GM18511 (cell line): ENCODE results near the gene KRTAP2-1.
"Not testable (repeated sequence)": the region's sequence is repeated elsewhere in the genome, so short reads cannot be mapped to it uniquely, and the experiment has no call there.

ENCODE experiments used
- ATAC-seq: cut with Tn5 transposase; IDR thresholded peaks from one replicate; pipeline ENCODE4 v1.9.1; 2021; ENCODE audit warnings: mild to moderate bottlenecking, moderate library complexity; ENCODE audit not compliant: unreplicated experiment

The KRTAP2-1 gene, protein sequence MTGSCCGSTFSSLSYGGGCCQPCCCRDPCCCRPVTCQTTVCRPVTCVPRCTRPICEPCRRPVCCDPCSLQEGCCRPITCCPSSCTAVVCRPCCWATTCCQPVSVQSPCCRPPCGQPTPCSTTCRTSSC

GRCh38 chr17:41046735-41047465 lies at the start of gene KRTAP2-1:
TSS of gene KRTAP2-1 (minus strand) at chr17:41047316. CDS start at chr17:41047267, 49 bp downstream.
- ATAC-seq, result not testable (repeated sequence)

- ATAC-seq, result no peak
Measured at GRCh38 chr17:41096055-41096454, 48.9 kb upstream of the KRTAP2-1 start.

- ATAC-seq, result not testable (repeated sequence)
Measured at GRCh38 chr17:41088760-41089352, 41.7 kb upstream of the KRTAP2-1 start.

DNA sequence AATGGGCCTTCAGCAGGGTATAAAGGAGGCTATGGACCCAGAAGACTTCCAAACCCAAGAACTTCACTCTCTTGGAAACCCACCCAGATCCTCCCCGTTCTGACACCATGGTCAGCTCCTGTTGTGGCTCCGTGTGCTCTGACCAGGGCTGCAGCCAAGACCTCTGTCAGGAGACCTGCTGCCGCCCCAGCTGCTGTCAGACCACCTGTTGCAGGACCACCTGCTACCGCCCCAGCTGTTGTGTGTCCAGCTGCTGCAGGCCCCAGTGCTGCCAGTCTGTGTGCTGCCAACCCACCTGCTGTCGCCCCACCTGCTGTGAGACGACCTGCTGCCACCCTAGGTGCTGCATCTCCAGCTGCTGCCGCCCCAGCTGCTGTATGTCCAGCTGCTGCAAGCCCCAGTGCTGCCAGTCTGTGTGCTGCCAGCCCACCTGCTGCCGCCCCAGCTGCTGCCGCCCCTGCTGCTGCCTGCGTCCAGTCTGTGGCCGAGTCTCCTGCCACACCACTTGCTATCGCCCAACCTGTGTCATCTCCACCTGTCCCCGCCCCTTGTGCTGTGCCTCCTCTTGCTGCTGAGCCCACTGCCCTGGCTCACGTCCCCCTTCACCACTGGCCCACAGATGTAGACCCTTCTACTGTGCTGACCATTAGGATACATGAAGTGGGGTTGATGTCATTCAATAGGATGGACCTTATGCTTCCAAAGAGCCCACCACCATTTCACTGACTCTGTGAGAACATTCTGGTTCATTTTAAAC lies 37.2 kb upstream of the KRTAP2-1 start, which contains the start of gene KRTAP4-7:
Gene KRTAP4-7, plus strand, starts transcription at position 51 of the 757 bp plus-strand sequence. Its CDS starts 57 bp downstream, at position 108.
- not testable (repeated sequence) for ATAC-seq

- ATAC-seq, result not testable (repeated sequence)
Measured at GRCh38 chr17:41083427-41083826, 36.3 kb upstream of the KRTAP2-1 start.

DNA sequence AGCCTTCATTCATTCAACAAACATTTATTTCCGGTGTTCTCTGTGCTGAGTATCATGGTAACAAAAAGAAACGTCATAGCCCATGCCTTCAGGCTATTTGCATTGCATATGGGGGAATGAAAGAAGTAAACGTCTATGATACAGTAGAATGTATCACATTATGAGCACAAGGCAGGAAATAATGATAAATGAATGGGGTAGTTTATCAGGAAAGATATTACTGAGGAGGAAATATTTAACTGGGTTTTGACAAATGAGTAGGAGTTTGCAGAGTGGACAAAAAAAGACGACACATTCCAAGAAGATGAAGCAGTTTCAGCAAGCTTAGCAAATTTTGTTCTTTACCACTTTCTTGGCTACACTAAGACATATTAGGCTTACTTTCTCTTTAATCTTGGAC lies 35.5 kb upstream of the KRTAP2-1 start:
- no peak for ATAC-seq

GRCh38 chr17:41076788-41077187 lies 29.7 kb upstream of the KRTAP2-1 start:
- no peak for ATAC-seq

DNA sequence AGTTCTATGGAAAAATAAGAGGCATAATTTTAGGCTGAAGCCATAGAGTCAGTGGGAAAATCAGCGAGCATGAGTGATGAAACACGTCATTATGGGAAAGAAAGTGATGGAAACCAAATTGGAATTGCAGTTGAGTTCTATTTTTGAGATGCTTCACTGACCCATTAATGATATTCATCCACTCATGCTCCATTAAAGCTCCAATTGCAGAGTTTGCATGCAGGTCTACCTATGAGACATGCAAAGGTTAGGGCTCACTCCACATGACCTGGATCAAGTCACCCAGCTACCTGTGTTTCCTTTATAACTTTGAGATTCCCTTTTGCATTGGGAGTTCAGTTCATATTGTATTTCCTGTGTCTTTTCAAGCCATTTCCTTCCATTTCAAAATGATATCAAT lies 26.6 kb upstream of the KRTAP2-1 start:
- no peak for ATAC-seq

DNA sequence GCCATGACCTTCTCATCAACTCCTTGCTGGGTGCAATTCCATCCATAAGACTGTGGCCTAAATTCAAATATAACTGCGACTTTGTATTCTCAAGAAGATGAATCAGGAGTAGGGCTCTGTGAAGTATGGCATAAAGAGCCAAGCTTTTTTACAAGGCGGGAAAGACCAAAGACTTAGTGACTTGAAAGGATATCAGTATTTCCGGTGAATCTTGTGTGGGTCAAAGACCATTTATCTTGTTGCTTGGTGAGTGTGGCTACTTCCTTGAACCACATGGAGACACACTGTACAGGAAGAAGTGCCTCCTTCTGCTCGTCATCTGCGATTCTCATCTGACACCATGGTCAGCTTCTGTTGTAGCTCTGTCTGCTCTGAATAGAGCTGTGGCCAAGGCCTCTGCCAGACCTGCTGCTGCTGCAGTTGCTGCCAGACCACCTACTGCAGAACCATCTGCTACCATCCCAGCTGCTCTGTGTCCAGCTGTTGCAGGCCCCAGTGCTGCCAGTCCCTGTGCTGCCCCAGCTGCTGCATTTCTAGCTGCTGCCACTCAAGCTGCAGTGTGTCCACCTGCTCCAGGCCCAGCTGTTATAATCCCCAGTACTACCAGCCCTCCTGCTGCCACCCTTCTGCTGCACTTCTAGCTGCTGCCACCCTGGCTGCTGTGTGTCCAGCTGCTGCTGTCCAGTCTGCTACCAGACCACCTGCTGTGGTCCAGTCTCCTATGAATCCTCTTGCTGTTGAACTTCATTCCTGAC lies 24.7 kb upstream of the KRTAP2-1 start:
- no peak for ATAC-seq

DNA sequence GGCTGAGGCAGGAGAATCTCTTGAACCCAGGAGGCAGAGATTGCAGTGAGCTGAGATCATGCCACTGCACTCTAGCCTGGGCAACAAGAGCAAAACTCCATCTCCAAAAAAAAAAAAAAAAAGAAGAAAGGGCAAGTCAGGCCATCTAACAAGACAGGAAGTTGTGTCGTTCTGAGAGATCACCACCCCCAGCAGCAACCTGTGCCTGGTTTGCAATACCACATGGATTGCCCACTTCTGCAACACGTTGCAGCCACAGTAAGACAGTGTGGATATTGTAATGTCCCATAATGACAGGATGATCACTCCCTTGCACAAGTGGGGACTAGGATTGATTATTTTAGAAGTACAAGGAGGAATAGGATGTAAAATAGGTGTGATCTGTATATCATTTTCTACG lies 21.9 kb upstream of the KRTAP2-1 start:
- ATAC-seq, result no peak

GRCh38 chr17:41067281-41067680 lies 20.2 kb upstream of the KRTAP2-1 start:
- no peak for ATAC-seq

DNA sequence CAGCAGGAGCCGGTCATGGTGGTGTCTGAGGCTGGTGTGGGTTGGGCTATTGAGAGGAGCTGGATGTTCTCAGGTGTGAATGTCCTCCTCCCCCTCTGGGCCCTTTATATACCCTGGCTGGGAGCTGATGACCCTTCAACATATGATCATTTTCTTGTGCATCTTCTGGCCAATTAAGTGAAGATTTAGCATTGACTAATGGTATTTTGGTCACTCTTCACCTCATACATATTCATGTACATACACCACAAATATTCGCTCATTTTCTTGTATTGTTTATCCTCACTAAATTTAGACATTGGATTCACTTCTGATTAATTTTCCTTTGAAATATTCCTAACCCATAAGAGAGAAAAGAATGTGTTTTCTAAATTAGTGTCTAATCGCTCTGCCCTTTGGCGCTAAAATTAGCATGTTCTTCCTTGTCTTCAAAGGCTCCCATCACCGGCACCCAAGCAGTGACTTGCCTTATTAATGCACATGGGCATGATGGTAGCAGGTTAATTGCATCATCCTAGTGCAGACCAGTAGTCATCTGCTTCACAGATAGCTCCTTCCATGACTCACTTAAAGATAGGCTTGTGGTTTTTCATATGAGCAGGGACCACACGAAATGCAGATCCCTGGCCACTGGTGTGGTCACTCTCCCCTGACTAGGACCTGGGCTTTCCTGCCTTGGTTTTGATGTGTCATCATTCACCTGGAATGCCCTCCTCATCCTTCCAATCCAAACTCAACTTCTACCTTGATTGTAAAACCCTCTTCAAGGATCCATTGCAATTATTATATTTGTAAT lies 18.9 kb upstream of the KRTAP2-1 start, which contains the start of gene KRTAP2-4:
Gene KRTAP2-4, minus strand, starts transcription at position 51 of the 796 bp plus-strand sequence. Its CDS starts 34 bp downstream, at position 17.
- no peak for ATAC-seq

- not testable (repeated sequence) for ATAC-seq
Measured at GRCh38 chr17:41065016-41065689, 18.0 kb upstream of the KRTAP2-1 start.

DNA sequence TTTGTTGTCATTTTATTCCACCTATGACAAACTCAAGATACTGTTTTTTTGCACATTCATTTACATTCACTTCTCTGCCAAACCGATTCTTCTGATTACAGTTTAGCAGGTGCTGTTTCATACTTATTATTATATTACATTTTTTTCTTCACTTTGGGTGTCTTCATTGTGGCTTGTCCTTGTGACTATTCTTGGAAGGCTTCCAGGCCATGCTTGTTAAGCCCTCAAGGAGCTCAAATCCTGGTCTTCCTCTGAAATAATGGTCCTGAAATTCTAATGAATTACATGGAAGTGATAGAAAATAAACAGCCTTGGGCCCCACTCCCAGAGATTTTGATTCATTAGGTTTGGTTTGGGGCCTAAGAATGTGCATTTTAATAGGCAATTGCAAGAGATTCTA lies 17.2 kb upstream of the KRTAP2-1 start:
- ATAC-seq, result no peak

GRCh38 chr17:41063449-41063848 lies 16.3 kb upstream of the KRTAP2-1 start:
- no peak for ATAC-seq

- no peak for ATAC-seq
Measured at GRCh38 chr17:41061964-41062363, 14.8 kb upstream of the KRTAP2-1 start.

GRCh38 chr17:41060052-41060604 lies 13.0 kb upstream of the KRTAP2-1 start, which contains the start of gene KRTAP2-3:
TSS of gene KRTAP2-3 (minus strand) at chr17:41060114. CDS start at chr17:41060050, 64 bp downstream.
- no peak for ATAC-seq

DNA sequence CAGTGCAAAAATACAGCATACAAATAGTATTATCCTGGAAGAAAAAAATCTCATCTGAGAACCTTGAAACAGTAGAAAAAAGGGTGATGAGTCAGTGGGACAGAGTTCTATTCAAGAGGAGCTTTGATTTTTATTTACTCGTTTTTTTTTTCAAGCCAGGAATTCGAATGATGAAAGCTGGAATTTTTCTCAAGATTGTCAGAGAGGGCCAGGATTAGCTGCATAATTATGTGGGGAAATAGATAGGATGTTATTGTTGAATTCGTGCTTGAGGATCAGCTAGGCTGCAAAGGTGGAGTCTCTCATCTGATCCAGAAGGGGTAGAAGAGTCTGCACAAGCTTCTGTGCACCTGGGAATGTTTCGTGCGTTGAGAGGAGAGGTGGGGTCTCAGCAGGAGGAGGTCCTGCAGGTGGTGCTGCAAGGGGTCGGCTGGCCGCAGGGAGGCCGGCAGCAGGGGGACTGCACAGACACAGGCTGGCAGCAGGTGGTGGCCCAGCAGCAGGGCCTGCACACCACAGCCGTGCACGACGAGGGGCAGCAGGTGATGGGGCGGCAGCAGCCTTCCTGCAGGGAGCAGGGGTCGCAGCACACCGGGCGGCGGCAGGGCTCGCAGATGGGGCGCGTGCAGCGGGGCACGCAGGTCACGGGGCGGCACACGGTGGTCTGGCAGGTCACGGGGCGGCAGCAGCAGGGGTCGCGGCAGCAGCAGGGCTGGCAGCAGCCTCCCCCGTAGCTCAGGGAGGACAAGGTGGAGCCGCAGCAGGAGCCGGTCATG lies 12.3 kb upstream of the KRTAP2-1 start:
- not testable (repeated sequence) for ATAC-seq
